ENCODE results near the gene BNIPL.

BNIPL gene

DNA sequence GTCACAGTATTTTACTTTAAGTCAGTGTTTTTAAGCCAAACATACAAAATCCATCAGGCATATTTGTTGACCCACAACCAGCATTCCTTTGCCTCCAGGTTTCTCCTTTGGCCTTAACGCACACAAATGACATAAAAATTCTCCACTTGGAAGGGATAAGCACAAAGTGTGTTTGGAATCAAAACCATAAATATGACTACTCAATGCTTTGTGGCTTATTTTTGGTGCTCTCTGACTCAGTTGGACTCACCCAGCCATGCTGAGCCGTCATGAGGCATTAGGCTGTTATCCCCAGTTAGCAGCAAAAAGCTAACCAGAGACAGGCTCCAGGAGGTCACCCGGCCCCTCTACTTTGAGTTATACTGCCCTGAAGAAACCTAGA, 27.2 kb upstream of the BNIPL start:
- in situ Hi-C loops (cut with MboI; ENCODE audit: low sequenced_read_pairs): loop anchor here (10.0 kb wide), 1 partner anchor 754 kb away; the partner anchor contains the start of gene CA14

DNA sequence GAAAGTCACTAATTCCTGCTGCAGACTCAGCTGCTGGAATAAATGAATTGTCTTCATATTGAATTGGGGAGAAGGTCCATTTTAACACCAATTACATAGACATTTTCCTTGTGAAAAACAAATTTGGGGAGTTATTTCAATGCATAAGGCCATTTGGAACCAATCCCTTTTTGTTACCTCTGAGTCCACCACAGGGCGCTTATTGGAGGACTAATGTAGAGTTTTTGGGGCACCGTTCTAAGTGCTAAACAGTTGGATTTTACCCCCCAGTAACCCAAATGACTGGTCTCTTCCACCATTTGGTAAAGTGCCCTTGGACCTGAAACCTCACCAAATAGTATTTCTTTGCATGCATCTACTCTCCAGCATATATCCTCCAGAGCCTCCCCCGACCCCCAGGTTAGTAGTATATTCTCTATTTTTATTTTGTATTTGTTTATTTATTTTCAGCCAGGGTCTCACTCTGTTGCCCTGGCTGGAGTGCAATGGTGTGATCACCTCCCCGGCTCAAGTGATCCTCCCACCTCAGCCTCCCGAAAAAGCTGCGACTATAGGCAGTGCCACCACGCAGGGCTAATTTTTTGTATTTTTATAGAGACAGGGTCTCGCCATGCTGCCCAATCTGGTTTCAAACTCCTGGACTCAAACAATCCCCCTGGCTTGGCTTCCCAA, 26.6 kb upstream of the BNIPL start:
- in situ Hi-C loops (cut with MboI; ENCODE audit: low sequenced_read_pairs): loop anchor here (10.0 kb wide), 2 partner anchors 145 to 755 kb away; partner anchors contain the start of genes CA14 and TNFAIP8L2

DNA sequence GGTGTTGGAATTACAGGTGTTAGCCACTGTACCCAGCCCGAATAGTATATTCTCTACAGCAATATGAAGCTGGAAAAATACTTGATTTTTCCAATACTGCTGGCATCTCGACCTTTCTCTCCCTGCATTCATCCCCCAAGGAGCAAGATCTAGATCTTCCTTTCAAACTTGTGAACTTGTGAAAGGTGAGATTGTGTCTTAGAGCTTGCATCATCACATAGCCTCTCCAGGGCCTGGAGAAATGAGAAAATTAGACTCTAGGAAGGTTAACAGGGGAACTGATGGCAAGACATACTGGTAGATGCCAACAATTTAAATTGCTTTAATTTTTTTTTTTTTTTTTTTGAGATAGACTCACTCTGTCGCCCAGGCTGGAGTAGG, 26.1 kb upstream of the BNIPL start:
- in situ Hi-C loops (cut with MboI; ENCODE audit: low sequenced_read_pairs): loop anchor here (10.0 kb wide), 1 partner anchor 144 kb away; the partner anchor contains the start of gene TNFAIP8L2

DNA sequence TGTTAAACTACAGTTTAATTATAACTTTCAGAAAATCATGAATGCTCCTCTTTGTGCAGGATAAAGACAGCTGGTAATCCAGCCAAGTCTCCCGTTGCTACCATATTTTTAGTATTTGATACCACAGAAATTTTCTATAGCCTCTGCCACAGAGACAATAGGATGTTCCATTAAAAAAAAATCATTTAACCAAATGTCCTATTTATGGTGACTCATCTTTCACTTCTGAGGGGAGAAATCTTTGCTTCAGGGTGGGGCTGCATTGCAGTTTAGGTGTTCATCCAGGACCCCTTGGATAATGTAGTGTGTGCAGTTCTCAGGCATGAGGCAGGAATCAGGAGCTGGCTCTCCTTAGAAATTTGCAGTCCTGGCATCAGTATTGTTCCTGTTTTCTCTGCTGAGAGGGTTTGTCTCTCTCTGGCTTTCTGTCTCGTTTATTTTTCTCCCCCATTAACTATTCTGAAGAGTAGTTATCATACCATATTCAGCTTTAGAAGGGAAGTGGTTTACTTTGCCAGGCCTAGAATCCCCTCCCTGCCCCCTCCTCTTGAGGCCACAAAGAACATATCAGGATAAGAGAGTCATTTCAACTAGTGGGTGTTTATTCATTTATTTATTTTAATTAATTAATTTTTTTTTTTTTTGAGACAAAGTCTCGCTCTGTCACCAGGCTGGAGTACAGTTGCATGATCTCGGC, 25.1 kb upstream of the BNIPL start:
- in situ Hi-C loops (cut with MboI; ENCODE audit: low sequenced_read_pairs): loop anchor here (10.0 kb wide), 1 partner anchor 143 kb away; the partner anchor contains the start of gene TNFAIP8L2

DNA sequence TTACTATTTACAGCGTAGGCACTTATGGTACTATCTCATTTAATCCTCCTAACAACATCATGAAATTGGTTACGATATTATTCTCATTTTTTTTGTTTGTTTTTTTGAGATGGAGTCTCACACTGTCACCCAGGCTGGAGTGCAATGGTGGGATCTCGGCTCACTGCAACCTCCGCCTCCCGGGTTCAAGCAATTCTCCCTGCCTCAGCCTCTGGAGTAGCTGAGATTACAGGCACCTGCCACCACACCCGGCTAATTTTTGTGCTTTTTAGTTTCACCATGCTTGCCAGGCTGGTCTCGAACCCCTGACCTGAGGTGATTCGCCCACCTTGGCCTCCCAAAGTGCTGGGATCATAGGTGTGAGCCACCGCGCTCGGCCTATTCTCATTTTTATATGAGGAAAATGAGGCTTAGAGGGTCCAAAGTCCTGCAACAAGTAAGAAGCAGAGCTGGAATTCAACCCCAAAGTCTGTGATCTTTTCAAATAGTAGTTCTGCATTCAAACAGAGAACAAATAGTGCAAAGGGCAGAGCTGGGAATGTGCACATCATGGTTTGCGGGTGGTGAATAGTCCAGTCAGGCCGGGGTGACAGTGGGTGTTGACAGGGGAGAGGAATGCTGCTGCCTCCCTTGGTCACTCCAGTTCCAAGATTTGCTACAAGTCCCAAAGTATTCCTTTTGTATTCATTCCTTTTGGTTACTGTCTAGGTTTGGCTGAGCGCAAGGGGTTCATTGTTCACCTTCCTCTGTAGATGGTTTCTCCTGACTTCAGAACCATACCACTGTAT, 23.5 kb upstream of the BNIPL start:
- in situ Hi-C loops (cut with MboI; ENCODE audit: low sequenced_read_pairs): loop anchor here (10.0 kb wide), 1 partner anchor 142 kb away; the partner anchor contains the start of gene TNFAIP8L2

DNA sequence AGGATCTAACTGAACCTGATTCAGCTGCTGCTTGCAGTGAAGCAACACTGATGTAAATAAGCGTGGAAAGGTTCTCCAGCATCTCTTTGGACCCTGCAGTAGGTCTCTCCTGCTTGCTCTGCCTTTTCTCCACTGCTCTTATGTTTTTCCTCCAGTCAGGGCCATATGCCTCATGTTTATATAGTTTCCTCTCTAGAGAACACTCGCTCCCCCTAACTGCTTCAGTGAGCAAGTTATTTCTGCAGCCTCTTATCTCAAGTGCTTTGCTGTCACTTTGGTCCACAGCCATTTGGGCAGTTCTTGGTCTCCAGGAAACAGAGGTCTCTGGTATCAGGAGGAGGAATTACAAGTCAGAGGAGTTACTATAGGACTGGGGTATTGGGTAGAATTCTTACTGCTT, 22.9 kb upstream of the BNIPL start:
- in situ Hi-C loops (cut with MboI; ENCODE audit: low sequenced_read_pairs): loop anchor here (10.0 kb wide), 1 partner anchor 141 kb away; the partner anchor contains the start of gene TNFAIP8L2

DNA sequence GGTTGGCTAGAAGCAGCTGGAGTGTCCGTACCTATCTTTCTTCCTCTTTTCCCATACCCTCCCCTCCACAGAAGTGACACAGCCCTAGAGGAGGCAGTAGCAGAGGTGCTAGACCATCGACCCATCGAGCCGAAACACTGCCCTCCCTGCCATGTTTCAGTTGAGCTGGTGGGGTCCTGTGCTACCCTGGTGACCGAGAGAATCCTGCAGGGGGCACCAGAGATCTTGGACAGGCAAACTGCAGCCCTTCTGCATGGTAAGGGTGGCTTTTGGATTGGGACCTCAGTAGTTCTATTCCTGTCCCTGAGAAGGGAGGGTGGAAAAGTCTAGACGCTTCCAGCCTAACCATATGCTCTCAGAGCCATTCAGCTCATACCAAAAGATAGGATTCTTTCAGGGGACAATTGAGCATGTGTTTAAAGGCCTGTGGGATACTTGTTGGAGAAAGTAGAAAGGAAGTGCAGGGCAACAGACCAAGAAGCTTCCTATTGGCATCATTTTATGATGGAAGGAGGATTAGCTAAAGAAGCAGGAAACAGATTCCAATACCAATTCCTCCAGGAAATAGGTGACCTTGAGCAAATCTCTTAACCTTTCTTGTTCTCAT, 11.7 kb upstream of the BNIPL start:
- in situ Hi-C loops (cut with MboI; ENCODE audit: low sequenced_read_pairs): no loop called here

DNA sequence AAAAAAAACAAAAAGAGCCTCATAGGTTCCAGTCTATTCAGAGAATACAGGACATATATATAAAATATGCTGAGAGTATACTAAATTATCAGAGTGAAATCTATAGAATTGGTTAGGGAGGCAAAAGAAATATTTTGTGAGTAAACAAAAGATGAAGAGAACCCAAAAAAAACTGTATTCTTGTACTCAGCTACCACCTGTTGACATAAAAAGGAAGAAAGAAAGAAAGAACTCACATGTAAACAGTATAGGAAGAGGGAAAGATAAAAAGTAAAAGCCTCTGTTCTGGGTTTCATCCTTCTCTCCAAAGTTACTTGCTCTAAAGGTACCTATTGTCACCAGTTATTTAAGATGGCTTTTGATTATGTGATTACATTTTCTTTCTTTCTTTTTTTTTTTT, 9.9 kb upstream of the BNIPL start:
- in situ Hi-C loops (cut with MboI; ENCODE audit: low sequenced_read_pairs): no loop called here

DNA sequence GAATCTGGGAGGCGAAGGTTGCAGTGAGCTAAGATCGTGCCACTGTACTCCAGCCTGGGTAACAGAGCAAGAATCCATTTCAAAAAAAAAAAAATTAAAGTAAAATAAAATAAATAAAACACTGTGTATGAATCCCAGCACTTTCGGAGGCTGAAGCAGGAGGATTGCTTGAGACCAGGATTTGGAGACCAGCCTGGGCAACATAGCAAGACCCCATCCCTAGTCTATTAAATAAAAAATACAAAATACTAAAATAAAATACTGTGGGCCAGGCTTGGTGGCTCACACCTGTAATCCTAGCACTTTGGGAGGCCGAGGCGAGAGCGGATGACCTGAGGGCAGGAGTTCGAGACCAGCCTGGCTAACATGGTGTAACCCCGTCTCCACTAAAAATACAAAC, 4.2 kb upstream of the BNIPL start:
- in situ Hi-C loops (cut with MboI; ENCODE audit: low sequenced_read_pairs): no loop called here

DNA sequence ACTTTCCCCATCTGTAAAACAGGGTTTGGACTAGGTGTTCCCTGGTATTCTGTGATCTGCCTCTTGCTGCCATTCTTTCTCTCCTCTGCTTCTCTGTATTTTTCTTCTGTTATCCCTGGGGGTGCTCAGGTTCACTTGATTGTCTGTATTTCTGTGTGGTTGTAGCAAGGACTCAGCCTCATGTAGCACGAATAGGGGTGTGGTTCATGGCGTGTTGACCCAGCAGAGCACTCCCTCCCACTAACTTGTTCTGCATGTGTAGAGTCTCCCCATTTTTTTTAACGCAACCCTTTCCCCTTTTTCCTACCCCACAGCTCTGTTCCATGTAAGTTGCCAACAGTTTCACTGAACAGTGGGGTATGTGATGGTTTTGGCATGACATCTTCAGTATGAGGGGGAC, 1.2 kb upstream of the BNIPL start:
- in situ Hi-C loops (cut with MboI; ENCODE audit: low sequenced_read_pairs): no loop called here

DNA sequence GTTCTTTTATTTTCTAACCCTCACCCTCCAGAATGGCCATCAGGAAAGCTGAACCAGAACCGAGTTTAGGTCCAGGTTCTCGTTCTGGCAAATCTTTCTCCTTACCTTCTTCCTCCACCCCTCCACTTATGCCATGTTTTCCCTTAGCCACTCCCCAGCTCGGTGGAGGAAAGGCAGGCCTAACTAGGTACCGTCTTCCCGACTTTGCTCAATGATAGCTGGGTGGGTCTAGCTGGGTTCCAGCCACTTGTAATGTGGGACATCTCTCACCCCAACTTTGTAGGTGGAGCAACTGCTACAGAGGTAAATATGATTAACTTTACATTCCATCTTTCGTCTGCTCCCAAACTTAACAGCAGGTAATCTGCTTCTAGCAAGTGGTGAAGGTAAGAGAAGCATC, 646 bp downstream of the BNIPL start:
- in situ Hi-C loops (cut with MboI; ENCODE audit: low sequenced_read_pairs): no loop called here

DNA sequence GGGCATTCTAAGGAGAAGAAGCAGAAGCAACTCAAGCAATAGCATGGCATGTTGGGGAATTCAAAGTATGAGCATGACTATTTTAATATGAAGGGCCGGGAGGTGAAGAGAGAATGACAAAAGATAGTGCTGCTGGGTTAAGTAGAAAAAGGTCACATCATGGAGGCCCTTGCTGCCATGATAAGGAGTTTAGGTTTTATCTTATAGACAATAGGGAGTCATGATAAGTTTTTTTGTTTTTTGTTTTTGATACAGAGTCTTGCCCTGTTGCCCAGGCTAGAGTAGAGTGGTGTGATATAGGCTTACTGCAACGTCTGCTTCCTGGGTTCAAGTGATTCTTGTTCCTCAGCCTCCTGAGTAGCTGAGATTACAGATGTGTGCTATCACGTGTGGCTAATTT, 3.1 kb downstream of the BNIPL start:
- in situ Hi-C loops (cut with MboI; ENCODE audit: low sequenced_read_pairs): no loop called here

DNA sequence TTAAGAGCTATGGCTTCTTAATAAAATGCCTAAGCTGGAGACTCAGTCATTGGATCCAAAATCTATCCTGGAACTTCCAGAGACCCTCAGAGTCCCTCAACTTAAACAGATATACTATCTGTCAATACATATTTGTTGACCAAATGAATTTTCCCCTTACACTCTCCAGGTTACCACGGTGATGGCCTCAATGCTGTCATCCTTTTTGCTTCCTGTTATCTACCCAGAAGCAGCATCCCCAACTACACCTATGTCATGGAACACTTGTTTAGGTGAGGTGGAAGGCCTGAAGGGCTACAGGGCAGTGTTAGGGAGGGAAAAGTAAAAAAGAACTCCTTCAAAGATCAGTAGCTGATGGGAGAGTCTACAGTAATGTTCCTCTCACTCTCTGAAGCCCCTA, 6.8 kb downstream of the BNIPL start:
- in situ Hi-C loops (cut with MboI; ENCODE audit: low sequenced_read_pairs): no loop called here

DNA sequence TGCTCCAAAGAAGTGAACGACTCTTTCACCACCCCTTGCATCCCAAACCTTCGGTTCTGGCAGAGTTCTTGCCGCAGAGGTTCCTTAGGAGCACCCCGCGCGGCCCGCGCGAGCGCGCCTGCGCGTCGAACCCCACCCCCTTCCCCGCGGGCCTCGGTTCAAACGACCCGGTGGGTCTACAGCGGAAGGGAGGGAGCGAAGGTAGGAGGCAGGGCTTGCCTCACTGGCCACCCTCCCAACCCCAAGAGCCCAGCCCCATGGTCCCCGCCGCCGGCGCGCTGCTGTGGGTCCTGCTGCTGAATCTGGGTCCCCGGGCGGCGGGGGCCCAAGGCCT, 11.2 kb downstream of the BNIPL start, which contains the start of gene C1orf56:
TSS of gene C1orf56 (plus strand) at position 161 of the 334 bp plus-strand sequence. CDS start at position 258, 97 bp downstream.
- in situ Hi-C loops (cut with MboI; ENCODE audit: low sequenced_read_pairs): no loop called here

DNA sequence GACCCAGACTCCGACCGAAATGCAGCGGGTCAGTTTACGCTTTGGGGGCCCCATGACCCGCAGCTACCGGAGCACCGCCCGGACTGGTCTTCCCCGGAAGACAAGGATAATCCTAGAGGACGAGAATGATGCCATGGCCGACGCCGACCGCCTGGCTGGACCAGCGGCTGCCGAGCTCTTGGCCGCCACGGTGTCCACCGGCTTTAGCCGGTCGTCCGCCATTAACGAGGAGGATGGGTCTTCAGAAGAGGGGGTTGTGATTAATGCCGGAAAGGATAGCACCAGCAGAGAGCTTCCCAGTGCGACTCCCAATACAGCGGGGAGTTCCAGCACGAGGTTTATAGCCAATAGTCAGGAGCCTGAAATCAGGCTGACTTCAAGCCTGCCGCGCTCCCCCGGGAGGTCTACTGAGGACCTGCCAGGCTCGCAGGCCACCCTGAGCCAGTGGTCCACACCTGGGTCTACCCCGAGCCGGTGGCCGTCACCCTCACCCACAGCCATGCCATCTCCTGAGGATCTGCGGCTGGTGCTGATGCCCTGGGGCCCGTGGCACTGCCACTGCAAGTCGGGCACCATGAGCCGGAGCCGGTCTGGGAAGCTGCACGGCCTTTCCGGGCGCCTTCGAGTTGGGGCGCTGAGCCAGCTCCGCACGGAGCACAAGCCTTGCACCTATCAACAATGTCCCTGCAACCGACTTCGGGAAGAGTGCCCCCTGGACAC, 11.7 kb downstream of the BNIPL start:
- in situ Hi-C loops (cut with MboI; ENCODE audit: low sequenced_read_pairs): no loop called here

DNA sequence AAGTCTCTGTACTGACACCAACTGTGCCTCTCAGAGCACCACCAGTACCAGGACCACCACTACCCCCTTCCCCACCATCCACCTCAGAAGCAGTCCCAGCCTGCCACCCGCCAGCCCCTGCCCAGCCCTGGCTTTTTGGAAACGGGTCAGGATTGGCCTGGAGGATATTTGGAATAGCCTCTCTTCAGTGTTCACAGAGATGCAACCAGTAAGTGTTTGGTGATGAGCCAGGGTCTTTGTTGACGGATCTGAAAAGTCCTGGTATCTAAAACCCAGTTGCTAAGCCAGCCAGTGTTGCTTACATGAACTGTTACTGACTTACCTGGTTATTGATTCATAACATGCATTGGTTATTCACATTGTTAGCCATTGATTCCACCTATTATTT, 12.3 kb downstream of the BNIPL start:
- in situ Hi-C loops (cut with MboI; ENCODE audit: low sequenced_read_pairs): no loop called here

DNA sequence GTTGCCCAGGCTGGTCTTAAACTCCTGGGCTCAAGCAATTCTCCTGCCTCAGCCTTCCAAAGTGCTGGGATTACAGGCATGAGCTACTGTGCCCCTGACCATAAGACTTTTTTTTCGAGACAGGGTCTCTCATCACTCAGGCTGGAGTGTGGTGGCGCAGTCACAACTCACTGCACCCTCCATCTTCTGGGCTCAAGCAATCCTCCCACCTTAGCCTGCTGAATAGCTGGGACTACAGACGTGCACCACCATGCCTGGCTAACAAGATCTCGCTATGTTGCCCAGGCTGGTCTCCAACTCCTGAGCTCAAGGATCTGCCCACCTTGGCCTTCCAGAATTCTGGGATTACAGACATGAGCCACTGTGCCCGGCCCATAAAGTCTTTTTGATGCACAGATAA, 13.1 kb downstream of the BNIPL start:
- in situ Hi-C loops (cut with MboI; ENCODE audit: low sequenced_read_pairs): no loop called here

DNA sequence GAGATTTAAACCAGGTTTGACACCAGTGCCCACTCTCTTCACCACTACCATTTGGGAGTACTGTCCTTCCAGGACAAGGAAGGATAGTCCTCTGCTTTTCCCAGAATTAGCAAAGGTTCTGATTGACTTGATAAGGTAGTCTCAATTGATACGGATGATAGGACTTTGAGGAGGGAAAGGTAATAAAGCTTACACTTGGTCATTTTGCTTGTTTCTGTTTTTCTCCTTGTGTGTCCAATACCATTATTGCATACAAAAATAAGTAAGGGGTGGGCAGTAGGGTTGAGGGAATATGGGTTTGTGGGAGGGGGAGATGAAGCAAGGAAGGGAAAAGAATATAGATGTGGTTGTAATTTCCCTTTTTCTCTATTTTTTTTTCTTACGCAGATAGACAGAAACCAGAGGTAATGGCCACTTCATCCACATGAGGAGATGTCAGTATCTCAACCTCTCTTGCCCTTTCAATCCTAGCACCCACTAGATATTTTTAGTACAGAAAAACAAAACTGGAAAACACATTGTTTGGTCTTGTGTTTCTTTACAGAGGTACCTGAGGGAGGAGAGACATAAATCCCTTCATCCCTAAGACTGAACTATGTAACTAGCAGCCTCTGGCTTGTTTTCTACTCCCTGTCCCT, 13.8 kb downstream of the BNIPL start:
- in situ Hi-C loops (cut with MboI; ENCODE audit: low sequenced_read_pairs): no loop called here

DNA sequence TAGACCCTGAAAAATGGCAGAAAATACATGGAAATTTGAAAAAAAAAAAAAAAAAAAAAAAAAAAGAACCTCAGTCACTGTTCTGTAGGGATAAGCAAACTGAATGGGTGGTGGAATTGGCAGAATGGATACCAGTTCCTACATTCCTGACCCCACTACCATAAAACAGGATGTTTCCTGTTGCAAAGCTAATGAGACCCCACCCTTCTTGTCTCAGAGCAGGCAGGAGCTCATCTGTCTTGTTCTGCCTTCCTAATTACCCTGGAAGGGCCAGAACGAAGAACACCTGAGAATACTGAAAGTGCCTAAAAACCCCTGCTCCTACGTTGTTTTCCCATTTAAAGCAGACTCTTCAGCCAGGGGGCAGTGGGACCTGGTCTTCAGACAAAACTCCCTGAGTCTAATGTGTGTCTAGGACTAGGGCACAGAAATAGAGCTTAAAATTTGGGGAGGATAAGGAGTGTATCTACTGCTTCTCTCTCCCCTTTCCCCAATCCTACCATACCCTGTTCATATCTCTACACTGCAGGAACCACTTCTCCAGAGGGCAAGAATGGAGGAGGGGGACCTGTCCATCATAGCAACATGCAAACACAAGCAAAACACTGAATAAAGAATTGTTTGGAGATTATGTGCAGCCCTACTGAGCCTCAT, 15.1 kb downstream of the BNIPL start:
- in situ Hi-C loops (cut with MboI; ENCODE audit: low sequenced_read_pairs): no loop called here
